Vagina (tissue), 2 donors: ENCODE data around the gene TMEM92.

ENCODE experiments used
- POLR2A ChIP-seq, 2 donors: fragments of 450-650 bp; IDR thresholded peaks; one replicate each; pipeline ENCODE4 v1.6.1; 2017; ENCODE audit warnings: antibody characterized with exemption in 2 of 2, mild to moderate bottlenecking in 2 of 2, moderate library complexity in 2 of 2
- POLR2AphosphoS5 ChIP-seq, 2 donors: sonication (generic); formaldehyde crosslinking; IDR thresholded peaks; one replicate each; pipeline ENCODE4 v1.9.0; 2017; ENCODE audit warnings: antibody characterized with exemption in 2 of 2, mild to moderate bottlenecking in 2 of 2, low read depth in 1 of 2; ENCODE audit not compliant: insufficient read depth in 1 of 2
- TF ChIP-seq, protein P1 (sequence below), 3 experiments: fragments of 450-650 bp in 2 of 3; fragments of 200-600 bp in 1 of 3; sonication (generic) in 1 of 3; IDR thresholded peaks; one replicate each; pipeline ENCODE4 v1.5.1; 2017 to 2019; ENCODE audit warnings: antibody characterized with exemption in 3 of 3, mild to moderate bottlenecking in 2 of 3, moderate library complexity in 2 of 3

DNA sequence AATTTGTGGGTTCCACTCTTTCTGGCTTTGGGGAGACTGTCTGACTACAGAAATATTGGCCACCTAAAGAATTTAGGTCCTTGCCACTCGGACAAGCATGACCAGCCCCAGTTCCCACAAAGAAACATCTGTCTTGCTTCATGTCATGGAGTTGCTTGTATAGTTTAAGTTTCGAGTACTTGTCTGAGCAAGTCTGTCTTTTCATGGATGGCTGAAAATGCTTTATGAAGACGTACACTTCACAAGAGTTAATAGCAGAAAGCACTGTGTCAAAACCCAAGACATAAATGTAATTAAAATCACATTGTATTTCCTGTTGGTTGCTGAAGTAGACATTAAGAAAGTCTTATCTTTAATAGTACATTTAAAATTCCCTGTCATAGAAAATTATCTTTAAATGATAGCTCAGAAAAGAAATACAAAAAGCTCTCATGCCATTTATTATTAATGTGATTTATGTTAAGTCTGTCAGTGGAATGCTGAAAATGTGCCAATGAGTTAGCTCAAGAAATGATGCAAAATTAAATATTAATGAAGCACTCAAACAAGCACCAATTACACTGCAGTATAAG is 41.8 kb downstream of the TMEM92 start:
- TF ChIP-seq, protein P1, sequence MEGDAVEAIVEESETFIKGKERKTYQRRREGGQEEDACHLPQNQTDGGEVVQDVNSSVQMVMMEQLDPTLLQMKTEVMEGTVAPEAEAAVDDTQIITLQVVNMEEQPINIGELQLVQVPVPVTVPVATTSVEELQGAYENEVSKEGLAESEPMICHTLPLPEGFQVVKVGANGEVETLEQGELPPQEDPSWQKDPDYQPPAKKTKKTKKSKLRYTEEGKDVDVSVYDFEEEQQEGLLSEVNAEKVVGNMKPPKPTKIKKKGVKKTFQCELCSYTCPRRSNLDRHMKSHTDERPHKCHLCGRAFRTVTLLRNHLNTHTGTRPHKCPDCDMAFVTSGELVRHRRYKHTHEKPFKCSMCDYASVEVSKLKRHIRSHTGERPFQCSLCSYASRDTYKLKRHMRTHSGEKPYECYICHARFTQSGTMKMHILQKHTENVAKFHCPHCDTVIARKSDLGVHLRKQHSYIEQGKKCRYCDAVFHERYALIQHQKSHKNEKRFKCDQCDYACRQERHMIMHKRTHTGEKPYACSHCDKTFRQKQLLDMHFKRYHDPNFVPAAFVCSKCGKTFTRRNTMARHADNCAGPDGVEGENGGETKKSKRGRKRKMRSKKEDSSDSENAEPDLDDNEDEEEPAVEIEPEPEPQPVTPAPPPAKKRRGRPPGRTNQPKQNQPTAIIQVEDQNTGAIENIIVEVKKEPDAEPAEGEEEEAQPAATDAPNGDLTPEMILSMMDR (IDR thresholded peaks at IDR 0.05), result no peak
- peak in 1 of 2 donors; percentile 39 for TF ChIP-seq POLR2AphosphoS5 (IDR thresholded peaks at IDR 0.05; ENCODE audit: insufficient read depth in 1 of 2, low read depth in 1 of 2)
- no peak for TF ChIP-seq POLR2A (IDR thresholded peaks at IDR 0.05)
